ENCODE data around the gene KMT2D.

The KMT2D gene

GRCh38 chr12:49048953-49049352 is 11.6 kb downstream of the KMT2D start:
- no peak for FAIRE-seq
- TF ChIP-seq POLR2A (IDR thresholded peaks at IDR 0.05; ENCODE audit: low read depth, low read length): no peak
- no peak for TF ChIP-seq SPI1 (IDR thresholded peaks at IDR 0.05; ENCODE audit: low read depth, low read length)
- no peak for TF ChIP-seq PAX5 (IDR thresholded peaks at IDR 0.05; ENCODE audit: insufficient read depth, low read length, severe bottlenecking)
- TF ChIP-seq TAF1 (IDR thresholded peaks at IDR 0.05; ENCODE audit: low read depth, low read length): no peak
- no peak for TF ChIP-seq POU2F2 (IDR thresholded peaks at IDR 0.05; ENCODE audit: low read depth, low read length)
- TF ChIP-seq POLR2AphosphoS5 (IDR thresholded peaks at IDR 0.05; ENCODE audit: low read depth, low read length): no peak
- DNase-seq (ENCODE audit: insufficient read length, low spot score): no peak

GRCh38 chr12:49046129-49046895 is 14.3 kb downstream of the KMT2D start:
- FAIRE-seq (no peak), DNase-seq (ENCODE audit: insufficient read length, low spot score) (no peak)
- TF ChIP-seq POLR2A (IDR thresholded peaks at IDR 0.05; ENCODE audit: low read depth, low read length): no peak
- no peak for TF ChIP-seq POU2F2 (IDR thresholded peaks at IDR 0.05; ENCODE audit: low read depth, low read length)
- no peak for TF ChIP-seq TAF1 (IDR thresholded peaks at IDR 0.05; ENCODE audit: low read depth, low read length)
- no peak for TF ChIP-seq POLR2AphosphoS5 (IDR thresholded peaks at IDR 0.05; ENCODE audit: low read depth, low read length)
- TF ChIP-seq SPI1 (IDR thresholded peaks at IDR 0.05; ENCODE audit: low read depth, low read length): no peak
- no peak for TF ChIP-seq PAX5 (IDR thresholded peaks at IDR 0.05; ENCODE audit: insufficient read depth, low read length, severe bottlenecking)

GRCh38 chr12:49044660-49045059 is 15.9 kb downstream of the KMT2D start:
- FAIRE-seq (no peak), DNase-seq (ENCODE audit: insufficient read length, low spot score) (no peak)
- TF ChIP-seq POLR2A (IDR thresholded peaks at IDR 0.05; ENCODE audit: low read depth, low read length) (no peak), PAX5 (IDR thresholded peaks at IDR 0.05; ENCODE audit: insufficient read depth, low read length, severe bottlenecking) (no peak), SPI1 (IDR thresholded peaks at IDR 0.05; ENCODE audit: low read depth, low read length) (no peak), POLR2AphosphoS5 (IDR thresholded peaks at IDR 0.05; ENCODE audit: low read depth, low read length) (no peak), TAF1 (IDR thresholded peaks at IDR 0.05; ENCODE audit: low read depth, low read length) (no peak), POU2F2 (IDR thresholded peaks at IDR 0.05; ENCODE audit: low read depth, low read length) (no peak)

- DNase-seq (ENCODE audit: insufficient read length, low spot score) (peak; percentile 91), FAIRE-seq (peak; percentile 97)
- TF ChIP-seq PAX5 (IDR thresholded peaks at IDR 0.05; ENCODE audit: insufficient read depth, low read length, severe bottlenecking) (no peak), SPI1 (IDR thresholded peaks at IDR 0.05; ENCODE audit: low read depth, low read length) (peak; percentile 64)
Measured at GRCh38 chr12:49043856-49044258, 16.7 kb downstream of the KMT2D start.

GRCh38 chr12:49043241-49043640 is 17.4 kb downstream of the KMT2D start:
- DNase-seq (ENCODE audit: insufficient read length, low spot score) (no peak), FAIRE-seq (no peak)
- TF ChIP-seq PAX5 (IDR thresholded peaks at IDR 0.05; ENCODE audit: insufficient read depth, low read length, severe bottlenecking): no peak

- DNase-seq (ENCODE audit: insufficient read length, low spot score) (no peak), FAIRE-seq (no peak)
- no peak for TF ChIP-seq PAX5 (IDR thresholded peaks at IDR 0.05; ENCODE audit: insufficient read depth, low read length, severe bottlenecking)
- TF ChIP-seq SPI1 (IDR thresholded peaks at IDR 0.05; ENCODE audit: low read depth, low read length): no peak
- TF ChIP-seq POLR2A (IDR thresholded peaks at IDR 0.05; ENCODE audit: low read depth, low read length): no peak
- no peak for TF ChIP-seq POLR2AphosphoS5 (IDR thresholded peaks at IDR 0.05; ENCODE audit: low read depth, low read length)
- no peak for TF ChIP-seq TAF1 (IDR thresholded peaks at IDR 0.05; ENCODE audit: low read depth, low read length)
- no peak for TF ChIP-seq POU2F2 (IDR thresholded peaks at IDR 0.05; ENCODE audit: low read depth, low read length)
Measured at GRCh38 chr12:49041881-49042484, 18.6 kb downstream of the KMT2D start.

- no peak for DNase-seq (ENCODE audit: insufficient read length, low spot score)
- TF ChIP-seq POLR2A (IDR thresholded peaks at IDR 0.05; ENCODE audit: low read depth, low read length): no peak
- TF ChIP-seq SPI1 (IDR thresholded peaks at IDR 0.05; ENCODE audit: low read depth, low read length): no peak
- TF ChIP-seq TAF1 (IDR thresholded peaks at IDR 0.05; ENCODE audit: low read depth, low read length): no peak
- TF ChIP-seq PAX5 (IDR thresholded peaks at IDR 0.05; ENCODE audit: insufficient read depth, low read length, severe bottlenecking): no peak
- no peak for TF ChIP-seq POLR2AphosphoS5 (IDR thresholded peaks at IDR 0.05; ENCODE audit: low read depth, low read length)
- no peak for TF ChIP-seq POU2F2 (IDR thresholded peaks at IDR 0.05; ENCODE audit: low read depth, low read length)
- no peak for FAIRE-seq
Measured at GRCh38 chr12:49041036-49041880, 19.3 kb downstream of the KMT2D start.

GRCh38 chr12:49040364-49040855 is 20.2 kb downstream of the KMT2D start:
- DNase-seq (ENCODE audit: insufficient read length, low spot score): no peak
- TF ChIP-seq POU2F2 (IDR thresholded peaks at IDR 0.05; ENCODE audit: low read depth, low read length): no peak
- FAIRE-seq: no peak

- FAIRE-seq: no peak
- TF ChIP-seq POU2F2 (IDR thresholded peaks at IDR 0.05; ENCODE audit: low read depth, low read length): no peak
- no peak for TF ChIP-seq POLR2AphosphoS5 (IDR thresholded peaks at IDR 0.05; ENCODE audit: low read depth, low read length)
- TF ChIP-seq SPI1 (IDR thresholded peaks at IDR 0.05; ENCODE audit: low read depth, low read length): no peak
- no peak for TF ChIP-seq TAF1 (IDR thresholded peaks at IDR 0.05; ENCODE audit: low read depth, low read length)
- no peak for TF ChIP-seq PAX5 (IDR thresholded peaks at IDR 0.05; ENCODE audit: insufficient read depth, low read length, severe bottlenecking)
- TF ChIP-seq POLR2A (IDR thresholded peaks at IDR 0.05; ENCODE audit: low read depth, low read length): no peak
- no peak for DNase-seq (ENCODE audit: insufficient read length, low spot score)
Measured at GRCh38 chr12:49039421-49040363, 20.9 kb downstream of the KMT2D start.
